GM23248 (cell line): ENCODE results near the gene DENND1A. TPM values are rescaled to one million over a fixed set of nuclear protein-coding genes. Genes with fewer than 3 reads are reported as not detected.
A peak's percentile ranks its signal among the peaks of the same experiment; 100 is the strongest.

ENCODE experiments used
- DNase-seq: peaks from one replicate; pipeline ENCODE4 v3.0.0-alpha.2; 2015
- H2AFZ ChIP-seq: fragments of 200-600 bp; sonication (generic); 2 replicates; pipeline ENCODE4 v1.6.1; 2016; ENCODE audit warnings: antibody characterized with exemption
- H3F3A ChIP-seq: fragments of 200-600 bp; sonication (generic); 2 replicates; pipeline ENCODE4 v1.6.1; 2016; ENCODE audit warnings: mild to moderate bottlenecking, antibody characterized with exemption, mixed run types; ENCODE audit not compliant: insufficient read depth
- H3K27ac ChIP-seq: fragments of 200-600 bp; sonication (generic); 2 replicates; pipeline ENCODE4 v1.5.1; 2016; ENCODE audit warnings: mild to moderate bottlenecking
- H3K27me3 ChIP-seq: fragments of 200-600 bp; sonication (generic); replicated peaks from 2 replicates; pipeline ENCODE4 v1.6.1; 2016; ENCODE audit warnings: mild to moderate bottlenecking; ENCODE audit not compliant: insufficient read depth
- H3K36me3 ChIP-seq: fragments of 200-600 bp; sonication (generic); 2 replicates; pipeline ENCODE4 v1.6.1; 2016; ENCODE audit warnings: low read depth, mild to moderate bottlenecking
- H3K4me1 ChIP-seq: fragments of 200-600 bp; sonication (generic); 2 replicates; pipeline ENCODE4 v1.6.1; 2016; ENCODE audit warnings: mild to moderate bottlenecking; ENCODE audit not compliant: insufficient read depth
- H3K4me2 ChIP-seq: fragments of 200-600 bp; sonication (generic); one replicate; pipeline ENCODE4 v1.6.1; 2016; ENCODE audit warnings: mild to moderate bottlenecking; ENCODE audit not compliant: unreplicated experiment
- H3K4me3 ChIP-seq: fragments of 200-600 bp; sonication (generic); 2 replicates; pipeline ENCODE4 v1.5.1; 2016; ENCODE audit warnings: mild to moderate bottlenecking
- H3K79me2 ChIP-seq: fragments of 200-600 bp; sonication (generic); 2 replicates; pipeline ENCODE4 v1.6.1; 2016; ENCODE audit warnings: mild to moderate bottlenecking; ENCODE audit not compliant: insufficient read depth
- H3K9ac ChIP-seq: fragments of 200-600 bp; sonication (generic); 2 replicates; pipeline ENCODE4 v1.6.1; 2016; ENCODE audit warnings: mild to moderate bottlenecking
- H3K9me2 ChIP-seq: fragments of 200-600 bp; sonication (generic); 2 replicates; pipeline ENCODE4 v1.6.1; 2016; ENCODE audit warnings: mixed run types, mild to moderate bottlenecking, moderate library complexity; ENCODE audit not compliant: insufficient read depth
- H3K9me3 ChIP-seq: fragments of 200-600 bp; sonication (generic); one replicate; pipeline ENCODE4 v1.6.1; 2017; ENCODE audit warnings: low read depth
- H4K20me1 ChIP-seq: fragments of 200-600 bp; sonication (generic); 2 replicates; pipeline ENCODE4 v1.6.0; 2016; ENCODE audit not compliant: insufficient read depth
- EZH2 ChIP-seq: fragments of 200-600 bp; sonication (generic); IDR thresholded peaks from 2 replicates; pipeline ENCODE4 v1.6.1; 2018; ENCODE audit warnings: antibody characterized with exemption, mild to moderate bottlenecking; ENCODE audit not compliant: insufficient read depth, poor library complexity, severe bottlenecking
- EZH2phosphoT487 ChIP-seq: fragments of 200-600 bp; sonication (generic); IDR thresholded peaks from 2 replicates; pipeline ENCODE4 v1.6.1; 2018; ENCODE audit warnings: antibody characterized with exemption, moderate library complexity, mild to moderate bottlenecking, low read depth; ENCODE audit not compliant: insufficient read depth
- WGBS, 2 experiments: methylation state at CpG; one replicate each; pipeline ENCODE4 v1.1.6; 2015 to 2017; ENCODE audit warnings: low lambda C conversion rate in 2 of 2, low coverage in 1 of 2; ENCODE audit errors: missing lambda C conversion rate in 2 of 2; 5-methylcytosine and 5-hydroxymethylcytosine counted together
- in situ Hi-C: fragments of 300-500 bp; cut with MboI; formaldehyde crosslinking; loops from 2 replicates; pipeline ENCODE4 v1.15.0; 2020
- polyA plus RNA-seq: library from polyadenylated mRNA; unstranded; fragments of >200 nt; fragmentation: Nextera tagmentation; extraction: Ambion mirVana; gene quantifications from 2 replicates; pipeline ENCODE4 v1.2.1, GENCODE V29; 2016
- total RNA-seq: library from RNA; depleted of rRNA; stranded (reverse); fragments of >200 nt; shearing (Covaris generic); gene quantifications from 2 replicates; pipeline ENCODE4 v1.2.3, GENCODE V29; 2014

Gene DENND1A
- total and polyA plus RNA-seq, 2 experiments from 2014 or later, result 13.2 to 16.4 TPM

- H3K9me2 ChIP-seq, result peaks cover 3% of the 10 kb centered on the region; the same call in 1 of the 2 replicates
- DNase-seq, result peak; percentile 1
- H2AFZ ChIP-seq, result no peak overlapping the region
- H3K27me3 ChIP-seq, result no peaks in the 10 kb centered on the region
- peak overlapping the region; percentile 28 for H3K4me2 ChIP-seq
- H3K36me3 ChIP-seq, result no peaks in the 10 kb centered on the region
- H3K9me3 ChIP-seq, result no peaks in the 10 kb centered on the region
- H3K4me3 ChIP-seq, result no peak overlapping the region
- H4K20me1 ChIP-seq, result no peaks in the 10 kb centered on the region; the same call in 1 of the 2 replicates
- in situ Hi-C loops, result no loop called here
- TF ChIP-seq EZH2, result no peak
- TF ChIP-seq EZH2phosphoT487, result no peak
- WGBS, 2 experiments, result 75 to 82% methylated on average over 7 of the region's 7 CpGs
- no peak overlapping the region for H3K9ac ChIP-seq
- H3K79me2 ChIP-seq, result peaks cover 28% of the 10 kb centered on the region; the same call in 1 of the 2 replicates
- H3F3A ChIP-seq, result no peaks in the 10 kb centered on the region
- no peak overlapping the region for H3K27ac ChIP-seq
- no peaks in the 10 kb centered on the region for H3K4me1 ChIP-seq
Observed at GRCh38 chr9:123796618-123797484, 133.1 kb downstream of the DENND1A start.

- TF ChIP-seq EZH2 (no peak), EZH2phosphoT487 (no peak)
- WGBS, 2 experiments, result 93 to 97% methylated on average over 2 of the region's 2 CpGs
- Histone ChIP-seq H3K4me2 (no peak overlapping the region), H3K27ac (no peak overlapping the region), H3K27me3 (no peaks in the 10 kb centered on the region), H3K4me3 (no peak overlapping the region), H2AFZ (no peak overlapping the region), H3F3A (no peaks in the 10 kb centered on the region), H3K79me2 (peaks cover 28% of the 10 kb centered on the region; the same call in 1 of the 2 replicates), H3K9ac (no peak overlapping the region), H3K9me3 (no peaks in the 10 kb centered on the region), H3K4me1 (no peaks in the 10 kb centered on the region), H3K9me2 (peaks cover 4% of the 10 kb centered on the region; the same call in 1 of the 2 replicates), H3K36me3 (no peaks in the 10 kb centered on the region), H4K20me1 (no peaks in the 10 kb centered on the region; the same call in 1 of the 2 replicates)
- in situ Hi-C loops, result no loop called here
- DNase-seq, result no peak
Observed at GRCh38 chr9:123796094-123796493, 133.8 kb downstream of the DENND1A start.

GRCh38 chr9:123795336-123795735 lies 134.6 kb downstream of the DENND1A start:
- Histone ChIP-seq H3K36me3 (no peaks in the 10 kb centered on the region), H3K4me2 (no peak overlapping the region), H4K20me1 (no peaks in the 10 kb centered on the region; the same call in 1 of the 2 replicates), H3K4me1 (no peaks in the 10 kb centered on the region), H3K27ac (no peak overlapping the region), H3K27me3 (no peaks in the 10 kb centered on the region), H3K9me3 (no peaks in the 10 kb centered on the region), H3K9ac (no peak overlapping the region), H3K4me3 (no peak overlapping the region), H2AFZ (no peak overlapping the region), H3K79me2 (peaks cover 28% of the 10 kb centered on the region; the same call in 1 of the 2 replicates), H3K9me2 (peaks cover 4% of the 10 kb centered on the region; the same call in 1 of the 2 replicates), H3F3A (no peaks in the 10 kb centered on the region)
- in situ Hi-C loops, result no loop called here
- no peak for DNase-seq
- 93 to 95% methylated on average over 7 of the region's 7 CpGs for WGBS, 2 experiments
- no peak for TF ChIP-seq EZH2phosphoT487

- Histone ChIP-seq H2AFZ (no peak overlapping the region), H3K27ac (no peak overlapping the region), H3K9me2 (peaks cover 4% of the 10 kb centered on the region; the same call in 1 of the 2 replicates), H3K9me3 (no peaks in the 10 kb centered on the region), H3K27me3 (no peaks in the 10 kb centered on the region), H3K36me3 (no peaks in the 10 kb centered on the region), H3K79me2 (peaks cover 21% of the 10 kb centered on the region; the same call in 1 of the 2 replicates), H3K4me1 (peaks cover 6% of the 10 kb centered on the region), H3K4me3 (no peak overlapping the region), H3K4me2 (no peak overlapping the region), H3K9ac (no peak overlapping the region), H4K20me1 (no peaks in the 10 kb centered on the region; the same call in 1 of the 2 replicates), H3F3A (peaks cover 5% of the 10 kb centered on the region; the same call in 1 of the 2 replicates)
- DNase-seq, result no peak
- 90 to 97% methylated on average over 4 of the region's 4 CpGs for WGBS, 2 experiments
- in situ Hi-C loops, result no loop called here
- TF ChIP-seq EZH2phosphoT487, result no peak
Observed at GRCh38 chr9:123792501-123792900, 137.4 kb downstream of the DENND1A start.
